SK-N-MC (cell line): ENCODE measurements around the gene CORO1C.

ENCODE experiments used
- EZH2 ChIP-seq: fragments of 200-600 bp; sonication (generic); IDR thresholded peaks from one replicate; pipeline ENCODE4 v1.6.1; 2017; ENCODE audit warnings: antibody characterized with exemption
- FOXP2 ChIP-seq: optimal IDR thresholded peaks from 2 replicates; pipeline ENCODE3; 2011; ENCODE audit warnings: mild to moderate bottlenecking, moderate library complexity; ENCODE audit not compliant: insufficient read depth; ENCODE audit errors: extremely low read length, control extremely low read depth
- POLR2AphosphoS5 ChIP-seq: IDR thresholded peaks from 2 replicates; pipeline ENCODE4 v1.6.1; 2012; ENCODE audit warnings: mild to moderate bottlenecking, low read depth, low read length, borderline replicate concordance

GRCh38 chr12:108711489-108712164 is 19.7 kb downstream of the CORO1C start:
- no peak for TF ChIP-seq EZH2
- TF ChIP-seq FOXP2 = no peak
- no peak for TF ChIP-seq POLR2AphosphoS5
